Skeletal muscle tissue (tissue), 4 donors: ENCODE data around the gene PDE4B. TPM values are rescaled to one million over a fixed set of nuclear protein-coding genes. Genes with fewer than 3 reads are reported as not detected.

Experiments
- H3K27ac ChIP-seq: one replicate; pipeline ENCODE4 v1.7.0; 2013; ENCODE audit warnings: mild to moderate bottlenecking, low read depth, low read length, inconsistent platforms
- H3K27me3 ChIP-seq, 3 donors: one replicate each; pipeline ENCODE4 v1.7.0; 2013; ENCODE audit warnings: low read length in 3 of 3; ENCODE audit not compliant: control insufficient read depth in 3 of 3, insufficient read depth in 3 of 3
- H3K36me3 ChIP-seq, 3 donors: one replicate each; pipeline ENCODE4 v1.7.0; 2013; ENCODE audit warnings: low read length in 3 of 3; ENCODE audit not compliant: control insufficient read depth in 3 of 3, insufficient read depth in 3 of 3
- H3K4me1 ChIP-seq, 3 donors: one replicate each; pipeline ENCODE4 v1.7.0; 2013; ENCODE audit warnings: low read length in 3 of 3, mild to moderate bottlenecking in 3 of 3; ENCODE audit not compliant: control insufficient read depth in 3 of 3, insufficient read depth in 3 of 3
- H3K4me3 ChIP-seq, 3 donors: one replicate each; pipeline ENCODE4 v1.7.0; 2013; ENCODE audit warnings: low read length in 3 of 3
- H3K9ac ChIP-seq, 3 donors: one replicate each; pipeline ENCODE4 v1.7.0; 2013; ENCODE audit warnings: low read length in 3 of 3, mild to moderate bottlenecking in 3 of 3, moderate library complexity in 2 of 3, low read depth in 1 of 3
- H3K9me3 ChIP-seq, 3 donors: one replicate each; pipeline ENCODE4 v1.7.0; 2013; ENCODE audit warnings: low read length in 3 of 3; ENCODE audit not compliant: control insufficient read depth in 3 of 3
- total RNA-seq: library from RNA; depleted of rRNA; stranded (reverse); fragments of >200 nt; gene quantifications from one replicate; pipeline ENCODE4 v1.2.3, GENCODE V29; 2014
- donor health status: Osteomylitis.

Gene PDE4B
- total RNA-seq, 1 donor from 2014 or later = 26.6 TPM

- Histone ChIP-seq H3K27ac (no peak overlapping the region), H3K4me1 (no peaks in the 10 kb centered on the region), H3K27me3 (no peaks in the 10 kb centered on the region), H3K9me3 (no peaks in the 10 kb centered on the region), H3K36me3 (no peaks in the 10 kb centered on the region), H3K4me3 (no peak overlapping the region), H3K9ac (no peak overlapping the region)
Observed at GRCh38 chr1:65897485-65897884, 104.8 kb downstream of the PDE4B start.

- H3K9ac ChIP-seq = no peak overlapping the region
- no peak overlapping the region for H3K27ac ChIP-seq
- no peaks in the 10 kb centered on the region for H3K36me3 ChIP-seq
- no peaks in the 10 kb centered on the region for H3K27me3 ChIP-seq
- no peaks in the 10 kb centered on the region for H3K9me3 ChIP-seq
- H3K4me3 ChIP-seq = no peak overlapping the region
- no peaks in the 10 kb centered on the region for H3K4me1 ChIP-seq
Observed at GRCh38 chr1:65904681-65905083, 112.0 kb downstream of the PDE4B start.

- no peaks in the 10 kb centered on the region for H3K27me3 ChIP-seq
- H3K4me3 ChIP-seq = no peak overlapping the region
- no peaks in the 10 kb centered on the region for H3K9me3 ChIP-seq
- no peak overlapping the region for H3K9ac ChIP-seq
- no peaks in the 10 kb centered on the region for H3K4me1 ChIP-seq
- H3K27ac ChIP-seq = no peak overlapping the region
- H3K36me3 ChIP-seq = no peaks in the 10 kb centered on the region
Observed at GRCh38 chr1:65910432-65910831, 117.7 kb downstream of the PDE4B start.

- Histone ChIP-seq H3K4me3 (no peak overlapping the region), H3K36me3 (no peaks in the 10 kb centered on the region), H3K9ac (no peak overlapping the region), H3K4me1 (no peaks in the 10 kb centered on the region), H3K27me3 (no peaks in the 10 kb centered on the region), H3K27ac (no peak overlapping the region), H3K9me3 (no peaks in the 10 kb centered on the region)
Observed at GRCh38 chr1:65911679-65912078, 119.0 kb downstream of the PDE4B start.

GRCh38 chr1:65918564-65918963 is 125.9 kb downstream of the PDE4B start:
- Histone ChIP-seq H3K4me1 (no peaks in the 10 kb centered on the region), H3K27ac (no peak overlapping the region), H3K4me3 (no peak overlapping the region), H3K9ac (no peak overlapping the region), H3K9me3 (no peaks in the 10 kb centered on the region), H3K27me3 (no peaks in the 10 kb centered on the region), H3K36me3 (no peaks in the 10 kb centered on the region)

- Histone ChIP-seq H3K36me3 (no peaks in the 10 kb centered on the region), H3K4me1 (no peaks in the 10 kb centered on the region), H3K4me3 (no peak overlapping the region), H3K9ac (no peak overlapping the region), H3K27me3 (no peaks in the 10 kb centered on the region), H3K27ac (no peak overlapping the region), H3K9me3 (no peaks in the 10 kb centered on the region)
Observed at GRCh38 chr1:65921446-65921845, 128.8 kb downstream of the PDE4B start.

- H3K27me3 ChIP-seq = no peaks in the 10 kb centered on the region
- no peaks in the 10 kb centered on the region for H3K36me3 ChIP-seq
- H3K4me1 ChIP-seq = no peaks in the 10 kb centered on the region
Observed at GRCh38 chr1:65924471-65924870, 131.8 kb downstream of the PDE4B start.

GRCh38 chr1:65938506-65938905 is 145.8 kb downstream of the PDE4B start:
- no peaks in the 10 kb centered on the region for H3K4me1 ChIP-seq
- no peaks in the 10 kb centered on the region for H3K9me3 ChIP-seq
- H3K4me3 ChIP-seq = no peak overlapping the region
- no peak overlapping the region for H3K27ac ChIP-seq
- no peaks in the 10 kb centered on the region for H3K27me3 ChIP-seq
- H3K9ac ChIP-seq = no peak overlapping the region
- no peaks in the 10 kb centered on the region for H3K36me3 ChIP-seq

More at GRCh38 chr1:65924471-65924870, 131.8 kb downstream of the PDE4B start:
- Histone ChIP-seq H3K9ac (no peak overlapping the region), H3K4me3 (no peak overlapping the region), H3K27ac (no peak overlapping the region), H3K9me3 (no peaks in the 10 kb centered on the region)

GRCh38 chr1:65939191-65939590 is 146.5 kb downstream of the PDE4B start:
- no peak overlapping the region for H3K4me3 ChIP-seq
- no peaks in the 10 kb centered on the region for H3K36me3 ChIP-seq
- H3K9ac ChIP-seq = no peak overlapping the region
- H3K27me3 ChIP-seq = no peaks in the 10 kb centered on the region
- H3K27ac ChIP-seq = no peak overlapping the region
- no peaks in the 10 kb centered on the region for H3K4me1 ChIP-seq
- H3K9me3 ChIP-seq = no peaks in the 10 kb centered on the region

GRCh38 chr1:65939636-65940035 is 146.9 kb downstream of the PDE4B start:
- Histone ChIP-seq H3K9me3 (no peaks in the 10 kb centered on the region), H3K27ac (no peak overlapping the region), H3K36me3 (no peaks in the 10 kb centered on the region), H3K4me1 (no peaks in the 10 kb centered on the region), H3K9ac (no peak overlapping the region), H3K4me3 (no peak overlapping the region), H3K27me3 (no peaks in the 10 kb centered on the region)

GRCh38 chr1:65940126-65940525 is 147.4 kb downstream of the PDE4B start:
- Histone ChIP-seq H3K9ac (no peak overlapping the region), H3K27ac (no peak overlapping the region), H3K4me1 (no peaks in the 10 kb centered on the region), H3K9me3 (no peaks in the 10 kb centered on the region), H3K4me3 (no peak overlapping the region), H3K27me3 (no peaks in the 10 kb centered on the region), H3K36me3 (no peaks in the 10 kb centered on the region)
